ENCODE results near the gene KIF16B. TPM values are rescaled to one million over a fixed set of nuclear protein-coding genes. Genes with fewer than 3 reads are reported as not detected.

KIF16B gene
- total and polyA plus RNA-seq, 2 experiments from 2014 or later: 6.5 to 11.1 TPM

- no peak overlapping the region for H3K4me2 ChIP-seq
- peaks cover 8% of the 10 kb centered on the region; the same call in 1 of the 2 replicates for H3K9me2 ChIP-seq (ENCODE audit: insufficient read depth)
- H3K4me1 ChIP-seq (ENCODE audit: insufficient read depth): no peaks in the 10 kb centered on the region
- H3K27me3 ChIP-seq (ENCODE audit: insufficient read depth): no peaks in the 10 kb centered on the region
- no peaks in the 10 kb centered on the region for H3K36me3 Mint-ChIP-seq (ENCODE audit: low read depth)
- 0 out of 2 replicates have a peak overlapping the region, but pooled peaks have one; percentile 5 for H2AFZ ChIP-seq
- no peak for ATAC-seq
- H3K79me2 ChIP-seq (replicated peaks; ENCODE audit: insufficient read depth): no peaks in the 10 kb centered on the region
- no peak overlapping the region for H3K4me3 ChIP-seq
- no peaks in the 10 kb centered on the region for H3K27me3 Mint-ChIP-seq (ENCODE audit: insufficient read depth, low read depth, poor library complexity)
- no peaks in the 10 kb centered on the region for H3K9me3 Mint-ChIP-seq
- H3K4me1 Mint-ChIP-seq: peaks cover 10% of the 10 kb centered on the region
- no peak for TF ChIP-seq EZH2 (IDR thresholded peaks at IDR 0.05; ENCODE audit: low read depth, unreplicated experiment)
- H4K20me1 ChIP-seq (replicated peaks; ENCODE audit: insufficient read depth): no peaks in the 10 kb centered on the region
- H3K27ac ChIP-seq (ENCODE audit: low read depth): no peak overlapping the region
- H3K4me3 Mint-ChIP-seq: no peak overlapping the region
- H3K27ac Mint-ChIP-seq: no peak overlapping the region
- no peaks in the 10 kb centered on the region for H3K36me3 ChIP-seq (ENCODE audit: insufficient read depth)
- no peaks in the 10 kb centered on the region for H3F3A ChIP-seq (replicated peaks; ENCODE audit: low read depth)
- DNase-seq (ENCODE audit: low spot score): no peak
These were observed 16.9 kb upstream of the KIF16B start for GRCh38 chr20:16590041-16590633.

- H3K27me3 Mint-ChIP-seq (ENCODE audit: insufficient read depth, low read depth, poor library complexity): no peaks in the 10 kb centered on the region
- no peaks in the 10 kb centered on the region for H3K9me3 Mint-ChIP-seq
- DNase-seq (ENCODE audit: low spot score) (no peak), ATAC-seq (no peak)
- no peak overlapping the region for H3K4me3 Mint-ChIP-seq
- Histone ChIP-seq H3F3A (replicated peaks; ENCODE audit: low read depth) (no peaks in the 10 kb centered on the region), H4K20me1 (replicated peaks; ENCODE audit: insufficient read depth) (no peaks in the 10 kb centered on the region), H3K4me3 (no peak overlapping the region), H3K36me3 (ENCODE audit: insufficient read depth) (no peaks in the 10 kb centered on the region), H3K27me3 (ENCODE audit: insufficient read depth) (no peaks in the 10 kb centered on the region), H3K79me2 (replicated peaks; ENCODE audit: insufficient read depth) (no peaks in the 10 kb centered on the region), H2AFZ (no peak overlapping the region), H3K4me1 (ENCODE audit: insufficient read depth) (no peaks in the 10 kb centered on the region), H3K4me2 (no peak overlapping the region), H3K27ac (ENCODE audit: low read depth) (no peak overlapping the region), H3K9me2 (ENCODE audit: insufficient read depth) (peaks cover 8% of the 10 kb centered on the region; the same call in 1 of the 2 replicates)
- H3K27ac Mint-ChIP-seq: no peak overlapping the region
- peaks cover 10% of the 10 kb centered on the region for H3K4me1 Mint-ChIP-seq
- no peaks in the 10 kb centered on the region for H3K36me3 Mint-ChIP-seq (ENCODE audit: low read depth)
- TF ChIP-seq EZH2 (IDR thresholded peaks at IDR 0.05; ENCODE audit: low read depth, unreplicated experiment) (no peak), NANOG (IDR thresholded peaks at IDR 0.05; ENCODE audit: borderline replicate concordance) (no peak), STAT1 (IDR thresholded peaks at IDR 0.05; ENCODE audit: unreplicated experiment) (no peak)
- TF ChIP-seq, protein P1, sequence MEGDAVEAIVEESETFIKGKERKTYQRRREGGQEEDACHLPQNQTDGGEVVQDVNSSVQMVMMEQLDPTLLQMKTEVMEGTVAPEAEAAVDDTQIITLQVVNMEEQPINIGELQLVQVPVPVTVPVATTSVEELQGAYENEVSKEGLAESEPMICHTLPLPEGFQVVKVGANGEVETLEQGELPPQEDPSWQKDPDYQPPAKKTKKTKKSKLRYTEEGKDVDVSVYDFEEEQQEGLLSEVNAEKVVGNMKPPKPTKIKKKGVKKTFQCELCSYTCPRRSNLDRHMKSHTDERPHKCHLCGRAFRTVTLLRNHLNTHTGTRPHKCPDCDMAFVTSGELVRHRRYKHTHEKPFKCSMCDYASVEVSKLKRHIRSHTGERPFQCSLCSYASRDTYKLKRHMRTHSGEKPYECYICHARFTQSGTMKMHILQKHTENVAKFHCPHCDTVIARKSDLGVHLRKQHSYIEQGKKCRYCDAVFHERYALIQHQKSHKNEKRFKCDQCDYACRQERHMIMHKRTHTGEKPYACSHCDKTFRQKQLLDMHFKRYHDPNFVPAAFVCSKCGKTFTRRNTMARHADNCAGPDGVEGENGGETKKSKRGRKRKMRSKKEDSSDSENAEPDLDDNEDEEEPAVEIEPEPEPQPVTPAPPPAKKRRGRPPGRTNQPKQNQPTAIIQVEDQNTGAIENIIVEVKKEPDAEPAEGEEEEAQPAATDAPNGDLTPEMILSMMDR (conservative IDR thresholded peaks at IDR 0.05; ENCODE audit: low read depth in 2 of 2): peak in 1 of 2 experiments; percentile 38; a peak in 2 of 4 replicates
These were observed 16.4 kb upstream of the KIF16B start for GRCh38 chr20:16589623-16590022.

DNA sequence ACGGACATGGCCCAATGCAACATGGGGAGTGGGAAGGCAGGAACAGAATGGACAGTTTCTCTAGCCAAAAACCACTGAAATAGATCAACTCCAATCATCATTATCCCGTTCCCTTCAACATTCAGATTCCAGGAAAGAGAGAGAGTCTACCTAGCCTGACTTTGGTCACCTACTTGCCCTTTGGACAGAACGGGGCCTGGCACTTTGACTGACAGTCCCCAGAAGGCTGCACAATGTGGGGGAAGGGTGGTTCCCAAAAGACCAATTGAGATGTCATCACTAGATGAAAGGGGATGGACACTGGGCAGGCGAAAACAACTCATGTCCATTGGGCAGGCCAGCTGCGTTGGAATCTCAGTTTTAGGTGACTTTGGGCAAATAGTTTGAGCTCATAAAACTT is 15.0 kb upstream of the KIF16B start:
- Histone ChIP-seq H3K4me3 (no peak overlapping the region), H3K36me3 (ENCODE audit: insufficient read depth) (no peaks in the 10 kb centered on the region), H4K20me1 (replicated peaks; ENCODE audit: insufficient read depth) (no peaks in the 10 kb centered on the region), H3K9me2 (ENCODE audit: insufficient read depth) (peaks cover 8% of the 10 kb centered on the region; the same call in 1 of the 2 replicates), H3K79me2 (replicated peaks; ENCODE audit: insufficient read depth) (no peaks in the 10 kb centered on the region), H3K27ac (ENCODE audit: low read depth) (no peak overlapping the region), H2AFZ (no peak overlapping the region), H3K27me3 (ENCODE audit: insufficient read depth) (no peaks in the 10 kb centered on the region), H3F3A (replicated peaks; ENCODE audit: low read depth) (no peaks in the 10 kb centered on the region), H3K4me1 (ENCODE audit: insufficient read depth) (no peaks in the 10 kb centered on the region), H3K4me2 (no peak overlapping the region)
- Mint-ChIP-seq H3K27ac (peak overlapping the region; percentile 43; the same call in 1 of the 2 replicates), H3K4me3 (no peak overlapping the region), H3K4me1 (peaks cover 10% of the 10 kb centered on the region), H3K36me3 (ENCODE audit: low read depth) (no peaks in the 10 kb centered on the region), H3K9me3 (no peaks in the 10 kb centered on the region), H3K27me3 (ENCODE audit: insufficient read depth, low read depth, poor library complexity) (no peaks in the 10 kb centered on the region)
- DNase-seq (ENCODE audit: low spot score): no peak
- no peak for ATAC-seq
- no peak for TF ChIP-seq REST (IDR thresholded peaks at IDR 0.05; ENCODE audit: unreplicated experiment)
- TF ChIP-seq EZH2 (IDR thresholded peaks at IDR 0.05; ENCODE audit: low read depth, unreplicated experiment): no peak
- TF ChIP-seq ZNF331 (CRISPR knock-in tag; IDR thresholded peaks at IDR 0.05; ENCODE audit: low read depth): no peak
- no peak for TF ChIP-seq STAT1 (IDR thresholded peaks at IDR 0.05; ENCODE audit: unreplicated experiment)
- TF ChIP-seq ZNF114 (CRISPR knock-in tag; IDR thresholded peaks at IDR 0.05): no peak
- no peak for TF ChIP-seq POLR2AphosphoS5 (IDR thresholded peaks at IDR 0.05; ENCODE audit: low read depth)
- no peak for TF ChIP-seq EZH2phosphoT487 (IDR thresholded peaks at IDR 0.05; ENCODE audit: unreplicated experiment)
- TF ChIP-seq, protein P2, sequence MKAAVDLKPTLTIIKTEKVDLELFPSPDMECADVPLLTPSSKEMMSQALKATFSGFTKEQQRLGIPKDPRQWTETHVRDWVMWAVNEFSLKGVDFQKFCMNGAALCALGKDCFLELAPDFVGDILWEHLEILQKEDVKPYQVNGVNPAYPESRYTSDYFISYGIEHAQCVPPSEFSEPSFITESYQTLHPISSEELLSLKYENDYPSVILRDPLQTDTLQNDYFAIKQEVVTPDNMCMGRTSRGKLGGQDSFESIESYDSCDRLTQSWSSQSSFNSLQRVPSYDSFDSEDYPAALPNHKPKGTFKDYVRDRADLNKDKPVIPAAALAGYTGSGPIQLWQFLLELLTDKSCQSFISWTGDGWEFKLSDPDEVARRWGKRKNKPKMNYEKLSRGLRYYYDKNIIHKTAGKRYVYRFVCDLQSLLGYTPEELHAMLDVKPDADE (IDR thresholded peaks at IDR 0.05): no peak
- no peak for TF ChIP-seq NANOG (IDR thresholded peaks at IDR 0.05; ENCODE audit: borderline replicate concordance)
- no peak for TF ChIP-seq CREB1 (CRISPR knock-in tag; IDR thresholded peaks at IDR 0.05; ENCODE audit: low read depth)

All from GM23338 (cell line).